Mononuclear cell (primary cell): ENCODE measurements around the gene GSX2. TPM values are rescaled to one million over a fixed set of nuclear protein-coding genes. Genes with fewer than 3 reads are reported as not detected.
"Not testable (repeated sequence)": the region's sequence is repeated elsewhere in the genome, so short reads cannot be mapped to it uniquely, and the experiment has no call there.

Experiments used
- H3K27me3 ChIP-seq: 2 replicates; pipeline ENCODE4 v1.6.0; 2011; ENCODE audit warnings: low read length, control low read depth; ENCODE audit not compliant: insufficient read depth
- H3K4me1 ChIP-seq: 2 replicates; pipeline ENCODE4 v1.5.1; 2011; ENCODE audit warnings: mild to moderate bottlenecking, low read length, control low read depth; ENCODE audit not compliant: insufficient read depth
- H3K4me3 ChIP-seq: 2 replicates; pipeline ENCODE4 v1.5.1; 2011; ENCODE audit warnings: mild to moderate bottlenecking, low read length, moderate library complexity
- H3K9me3 ChIP-seq: 2 replicates; pipeline ENCODE4 v1.5.1; 2011; ENCODE audit warnings: low read depth, mild to moderate bottlenecking, control low read depth, low read length
- total RNA-seq: library from RNA; depleted of rRNA; stranded (reverse); fragments of >200 nt; gene quantifications from one replicate; pipeline ENCODE4 v1.2.3, GENCODE V29; 2012

Gene GSX2
- total RNA-seq, 1 donor = not detected

DNA sequence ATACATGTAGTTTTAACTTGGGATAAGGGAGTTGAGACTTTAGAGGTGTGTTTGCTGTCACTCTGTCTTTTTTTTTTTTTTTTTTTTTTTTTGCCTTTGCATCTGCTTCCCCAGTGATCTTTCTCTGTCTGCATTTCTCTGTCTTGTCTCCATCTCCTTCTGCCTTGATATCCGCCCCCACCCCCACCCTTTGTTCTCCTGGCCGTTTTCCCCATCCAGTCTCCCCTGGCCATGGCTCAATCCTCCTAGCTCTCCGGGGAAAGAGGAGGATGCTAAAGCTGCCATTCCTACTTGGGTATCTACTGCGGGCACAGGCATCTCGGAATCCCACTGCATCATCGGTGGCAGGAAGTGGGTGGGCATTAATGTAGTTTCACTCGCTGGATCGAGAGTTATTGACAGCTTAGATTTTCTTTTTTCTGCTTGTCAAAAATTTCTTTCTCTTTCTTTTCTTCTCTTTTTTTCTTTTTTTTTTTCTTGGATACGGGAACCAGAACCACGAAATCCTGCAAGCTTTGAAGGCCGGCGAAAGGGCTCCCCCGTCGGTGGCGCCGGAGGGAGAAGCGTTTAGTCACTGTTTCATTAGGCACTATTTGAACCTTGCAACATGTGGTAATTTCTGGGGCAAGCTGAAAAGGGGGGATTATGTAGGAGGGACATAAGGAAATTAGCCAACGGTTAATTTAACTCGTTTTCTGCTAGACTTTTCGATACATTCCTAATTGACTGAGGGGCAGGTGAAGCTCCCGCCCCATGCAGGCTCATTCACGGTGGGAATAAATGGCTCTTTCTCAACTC is 8.2 kb downstream of the GSX2 start:
- Histone ChIP-seq H3K4me1 (peaks cover 23% of the 10 kb centered on the region), H3K27me3 (peaks cover 100% of the 10 kb centered on the region), H3K4me3 (no peak overlapping the region), H3K9me3 (no peaks in the 10 kb centered on the region)

GRCh38 chr4:54109241-54110018 is 9.5 kb downstream of the GSX2 start:
- H3K9me3 ChIP-seq = no peaks in the 10 kb centered on the region
- peaks cover 17% of the 10 kb centered on the region for H3K4me1 ChIP-seq
- peaks cover 90% of the 10 kb centered on the region for H3K27me3 ChIP-seq
- no peak overlapping the region for H3K4me3 ChIP-seq

- H3K9me3 ChIP-seq = no peaks in the 10 kb centered on the region
- peaks cover 17% of the 10 kb centered on the region for H3K4me1 ChIP-seq
- H3K27me3 ChIP-seq = peaks cover 89% of the 10 kb centered on the region
- no peak overlapping the region for H3K4me3 ChIP-seq
These were observed 10.1 kb downstream of the GSX2 start for GRCh38 chr4:54110019-54110416.

DNA sequence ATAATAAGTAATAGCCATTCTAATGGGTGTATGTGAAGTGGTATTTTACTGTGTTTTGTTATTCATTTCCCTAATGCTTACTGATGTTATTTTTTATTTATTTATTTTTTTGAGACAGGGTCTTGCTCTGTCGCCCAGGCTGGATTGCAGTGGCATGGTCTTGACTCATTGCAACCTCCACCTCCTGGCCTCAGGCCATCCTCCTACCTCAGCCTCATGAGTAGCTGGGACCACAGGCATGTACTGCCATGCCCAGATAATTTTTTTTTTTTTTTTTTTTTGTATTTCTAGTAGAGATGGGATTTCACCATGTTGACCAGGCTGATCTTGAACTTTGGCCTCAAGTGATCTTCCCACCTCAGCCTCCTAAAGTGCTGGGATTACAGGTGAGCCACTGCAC is 13.2 kb downstream of the GSX2 start:
- Histone ChIP-seq H3K27me3 (peaks cover 59% of the 10 kb centered on the region), H3K4me1 (peaks cover 15% of the 10 kb centered on the region)
- H3K9me3 ChIP-seq, H3K4me3 ChIP-seq: not testable (repeated sequence)

DNA sequence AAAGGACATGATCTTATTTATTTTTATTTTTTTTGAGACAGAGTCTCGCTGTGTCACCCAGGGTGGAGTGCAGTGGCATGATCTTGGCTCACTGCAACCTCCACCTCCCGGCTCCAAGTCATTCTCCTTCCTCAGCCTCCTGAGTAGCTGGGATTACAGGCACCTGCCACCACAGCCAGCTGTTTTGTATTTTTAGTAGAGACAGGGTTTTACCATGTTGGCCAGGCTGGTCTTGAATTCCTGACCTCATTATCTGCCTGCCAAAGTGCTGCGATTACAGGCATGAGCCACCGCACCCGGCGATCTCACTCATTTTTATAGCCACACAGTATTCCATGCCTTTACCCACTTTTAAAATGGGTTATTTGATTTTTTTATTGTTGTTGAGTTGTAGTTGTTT is 16.3 kb downstream of the GSX2 start:
- not testable (repeated sequence) for H3K4me3 ChIP-seq, H3K4me1 ChIP-seq, H3K9me3 ChIP-seq
- peaks cover 29% of the 10 kb centered on the region for H3K27me3 ChIP-seq

- H3K4me3 ChIP-seq = no peak overlapping the region
- peaks cover 6% of the 10 kb centered on the region for H3K27me3 ChIP-seq
- H3K9me3 ChIP-seq = no peaks in the 10 kb centered on the region
- no peaks in the 10 kb centered on the region for H3K4me1 ChIP-seq
These were observed 19.1 kb downstream of the GSX2 start for GRCh38 chr4:54118850-54119589.

DNA sequence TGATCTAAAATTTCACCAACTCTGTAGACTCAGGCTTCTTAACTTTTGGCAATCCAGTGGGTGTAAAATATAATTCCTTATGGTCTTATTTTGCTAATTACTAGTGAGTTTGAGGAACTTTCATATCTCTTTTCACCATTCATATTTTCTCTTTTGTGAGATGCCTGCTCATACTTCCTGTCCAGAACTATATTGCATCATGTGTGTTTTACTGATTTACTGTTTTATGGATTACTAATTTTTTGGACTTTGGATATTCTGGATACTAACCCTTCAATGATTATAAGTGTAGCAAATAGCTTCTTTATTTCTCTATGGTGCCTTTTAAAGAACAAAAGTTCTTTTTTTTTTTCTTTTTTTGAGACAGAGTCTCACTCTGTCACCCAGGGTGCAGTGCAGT is 20.6 kb downstream of the GSX2 start:
- H3K4me1 ChIP-seq = no peaks in the 10 kb centered on the region
- H3K27me3 ChIP-seq = peaks cover 2% of the 10 kb centered on the region
- no peaks in the 10 kb centered on the region for H3K9me3 ChIP-seq
- H3K4me3 ChIP-seq = no peak overlapping the region

DNA sequence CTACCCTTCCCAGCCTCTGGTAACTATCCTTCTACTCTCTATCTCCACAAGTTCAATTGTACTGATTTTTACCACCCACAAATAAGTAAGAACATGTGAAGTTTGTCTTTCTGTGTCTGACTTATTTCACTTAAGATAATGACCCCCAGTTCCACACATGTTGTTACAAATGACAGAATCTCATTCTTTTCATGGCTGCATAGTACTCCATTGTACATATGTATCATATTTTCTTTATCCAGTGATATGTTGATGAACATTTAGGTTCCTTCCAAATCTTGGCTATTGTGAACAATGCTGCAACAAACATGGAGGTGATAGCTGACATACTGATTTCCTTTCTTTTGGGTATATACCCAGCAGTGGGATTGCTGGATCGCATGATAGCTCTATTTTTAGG is 27.7 kb downstream of the GSX2 start:
- H3K4me1 ChIP-seq = no peaks in the 10 kb centered on the region
- H3K4me3 ChIP-seq = no peak overlapping the region
- H3K9me3 ChIP-seq = peaks cover 5% of the 10 kb centered on the region
- peaks cover 2% of the 10 kb centered on the region for H3K27me3 ChIP-seq

- not testable (repeated sequence) for H3K4me1 ChIP-seq, H3K4me3 ChIP-seq, H3K9me3 ChIP-seq, H3K27me3 ChIP-seq
These were observed 28.7 kb downstream of the GSX2 start for GRCh38 chr4:54128694-54129093.

- no peaks in the 10 kb centered on the region for H3K4me1 ChIP-seq
- no peaks in the 10 kb centered on the region for H3K9me3 ChIP-seq
- H3K4me3 ChIP-seq = no peak overlapping the region
- no peaks in the 10 kb centered on the region for H3K27me3 ChIP-seq
These were observed 39.4 kb downstream of the GSX2 start for GRCh38 chr4:54139332-54139731.

GRCh38 chr4:54140287-54140686 is 40.3 kb downstream of the GSX2 start:
- Histone ChIP-seq H3K4me3 (no peak overlapping the region), H3K27me3 (no peaks in the 10 kb centered on the region), H3K4me1 (no peaks in the 10 kb centered on the region), H3K9me3 (no peaks in the 10 kb centered on the region)

- H3K9me3 ChIP-seq = no peaks in the 10 kb centered on the region
- H3K4me3 ChIP-seq = no peak overlapping the region
- H3K27me3 ChIP-seq = no peaks in the 10 kb centered on the region
- H3K4me1 ChIP-seq = no peaks in the 10 kb centered on the region
These were observed 44.2 kb downstream of the GSX2 start for GRCh38 chr4:54144199-54144598.

DNA sequence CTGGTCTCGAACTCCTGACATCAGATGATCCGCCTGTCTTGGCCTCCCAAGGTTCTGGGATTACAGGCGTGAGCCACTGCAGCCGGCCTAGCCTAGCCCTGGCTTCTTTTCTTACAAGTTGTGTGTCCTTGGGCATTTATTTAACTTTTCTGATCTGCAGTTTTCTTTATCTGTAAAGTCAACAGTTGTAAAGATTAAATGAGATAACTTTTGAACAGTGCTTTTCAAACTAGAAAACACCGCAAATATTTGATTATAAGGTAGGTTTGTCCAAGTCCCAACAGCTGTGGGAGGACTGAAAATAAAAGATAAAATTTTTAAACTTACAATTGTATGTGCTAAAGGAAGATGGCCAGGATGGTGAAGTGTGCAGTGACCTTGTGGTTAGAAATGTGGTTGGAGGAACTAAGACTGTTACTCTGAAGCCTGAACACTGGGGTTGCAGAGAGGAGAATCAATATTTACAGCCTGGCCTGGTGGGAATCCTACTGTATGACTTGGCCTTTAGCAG is 44.8 kb downstream of the GSX2 start:
- no peaks in the 10 kb centered on the region for H3K27me3 ChIP-seq
- H3K9me3 ChIP-seq = no peaks in the 10 kb centered on the region
- H3K4me1 ChIP-seq = no peaks in the 10 kb centered on the region

DNA sequence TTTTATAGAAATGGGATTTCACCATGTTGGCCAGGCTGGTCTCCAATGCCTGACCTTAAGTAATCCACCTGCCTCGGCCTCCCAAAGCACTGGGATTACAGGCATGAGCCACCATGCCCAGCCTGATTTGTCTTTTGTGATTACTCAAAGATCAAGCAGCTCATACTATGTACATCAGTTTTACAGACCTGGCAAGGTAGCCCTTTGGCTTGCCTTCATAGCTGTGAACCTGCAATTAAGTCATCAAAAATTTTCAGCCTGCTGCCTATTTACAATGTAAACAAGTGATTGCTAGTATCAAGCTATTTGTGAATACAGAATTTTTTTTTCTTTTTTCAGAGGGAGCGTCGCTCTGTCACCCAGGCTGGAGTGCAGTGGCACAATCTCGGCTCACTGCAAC is 46.2 kb downstream of the GSX2 start:
- Histone ChIP-seq H3K27me3 (no peaks in the 10 kb centered on the region), H3K4me1 (no peaks in the 10 kb centered on the region), H3K9me3 (no peaks in the 10 kb centered on the region), H3K4me3 (no peak overlapping the region)

More for the DNA sequence above, 44.8 kb downstream of the GSX2 start:
- H3K4me3 ChIP-seq = no peak overlapping the region

DNA sequence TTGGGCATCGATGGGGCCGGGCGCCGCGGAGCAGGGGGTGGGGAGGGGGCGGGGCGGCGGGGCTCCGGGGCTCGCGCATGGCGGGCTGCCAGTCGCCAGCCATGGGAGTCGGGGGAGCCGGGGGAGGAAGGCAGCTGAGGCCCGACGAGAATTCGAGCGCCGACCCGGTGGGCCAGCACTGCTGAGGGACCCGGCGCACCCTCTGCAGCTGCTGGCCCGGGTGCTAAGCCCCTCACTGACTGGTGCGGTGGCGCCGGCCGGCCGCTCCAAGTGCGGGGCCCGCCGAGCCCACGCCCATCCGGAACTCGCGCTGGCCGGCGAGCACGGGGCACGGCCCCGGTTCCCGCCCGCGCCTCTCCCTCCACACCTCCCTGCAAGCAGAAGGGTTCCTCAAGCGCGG is 49.4 kb downstream of the GSX2 start:
- Histone ChIP-seq H3K9me3 (no peaks in the 10 kb centered on the region), H3K4me1 (no peaks in the 10 kb centered on the region), H3K27me3 (no peaks in the 10 kb centered on the region), H3K4me3 (no peak overlapping the region)
